GM19025 (cell line): ENCODE results near the gene LRRC42.

ENCODE experiments used
- ATAC-seq: cut with Tn5 transposase; IDR thresholded peaks from one replicate; pipeline ENCODE4 v1.9.1; 2021; ENCODE audit warnings: mild to moderate bottlenecking, low read depth, moderate library complexity; ENCODE audit not compliant: unreplicated experiment

The LRRC42 gene

DNA sequence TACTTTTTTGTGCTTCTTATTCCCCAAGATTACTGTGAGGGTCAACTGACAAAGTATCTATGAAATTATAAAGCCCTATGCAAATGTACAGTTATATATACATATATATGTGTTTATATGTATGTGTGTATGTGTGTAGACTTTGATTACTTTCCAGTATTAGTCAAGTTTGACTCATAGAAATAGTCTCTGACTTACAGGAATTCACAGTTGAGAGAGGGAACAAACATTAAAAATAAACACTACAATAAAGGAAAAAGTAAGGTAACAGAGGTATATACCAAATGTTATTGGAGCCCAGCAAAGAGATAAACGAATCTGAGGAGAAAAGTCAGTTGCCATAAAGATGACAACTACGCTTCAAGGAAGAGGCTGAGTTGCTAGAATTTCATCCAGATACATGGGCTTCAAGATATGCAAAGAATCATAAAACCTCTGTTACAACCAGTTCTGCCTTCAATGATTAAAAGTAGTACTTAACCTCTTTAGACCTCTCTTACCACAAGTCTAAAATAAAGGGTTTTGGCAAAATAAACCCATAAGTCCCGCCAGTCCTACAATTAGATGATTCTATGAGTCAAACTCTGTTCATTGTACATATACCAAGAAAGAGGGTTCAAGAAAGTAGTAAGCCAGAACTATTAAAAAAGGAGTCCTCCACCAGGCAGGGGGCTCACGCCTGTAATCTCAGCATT, 7.9 kb upstream of the LRRC42 start:
- ATAC-seq, result no peak

- ATAC-seq, result no peak
These were observed 3.8 kb upstream of the LRRC42 start for GRCh38 chr1:53942127-53942957.

- no peak for ATAC-seq
These were observed 3.1 kb upstream of the LRRC42 start for GRCh38 chr1:53943090-53943489.

DNA sequence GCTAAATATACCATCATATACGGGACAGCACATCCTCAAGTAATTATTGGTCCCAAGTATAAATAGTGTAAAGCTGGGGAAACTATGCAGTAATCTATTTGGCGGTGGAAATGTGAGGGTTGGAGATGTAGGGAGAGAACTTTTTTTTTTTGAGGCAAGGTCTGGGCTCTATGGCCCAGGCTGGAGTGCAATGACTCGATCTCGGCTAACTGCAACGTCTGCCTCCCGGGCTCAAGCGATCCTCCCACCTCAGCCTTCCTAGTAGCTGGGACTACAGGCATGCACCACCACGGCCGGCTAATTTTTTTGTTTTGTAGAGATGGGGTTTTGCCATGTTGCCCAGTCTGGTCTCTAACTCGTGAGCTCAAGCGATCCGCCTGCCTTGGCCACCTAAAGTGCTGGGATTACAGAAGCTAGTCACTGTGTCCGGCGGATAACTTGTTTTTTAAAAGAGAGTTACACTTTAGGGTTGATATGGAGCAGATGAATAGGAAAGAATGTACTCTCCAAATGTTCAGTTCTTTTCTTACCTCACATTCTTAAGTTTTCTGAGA, 2.6 kb upstream of the LRRC42 start:
- ATAC-seq, result no peak

- no peak for ATAC-seq
These were observed 1.5 kb upstream of the LRRC42 start for GRCh38 chr1:53944469-53945182.

DNA sequence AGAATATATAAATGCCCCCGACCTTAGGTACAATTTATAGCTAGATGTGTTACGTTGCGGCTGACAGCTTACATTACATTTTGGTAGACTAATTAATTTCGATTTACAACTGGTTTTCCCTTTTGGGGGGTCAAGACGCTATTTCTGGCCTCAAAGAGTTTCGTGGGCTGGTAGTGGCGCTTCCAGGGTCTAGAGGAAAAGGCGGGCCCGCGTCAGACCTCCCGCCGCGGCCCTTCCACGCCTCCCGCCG, 1.0 kb upstream of the LRRC42 start:
- no peak for ATAC-seq

DNA sequence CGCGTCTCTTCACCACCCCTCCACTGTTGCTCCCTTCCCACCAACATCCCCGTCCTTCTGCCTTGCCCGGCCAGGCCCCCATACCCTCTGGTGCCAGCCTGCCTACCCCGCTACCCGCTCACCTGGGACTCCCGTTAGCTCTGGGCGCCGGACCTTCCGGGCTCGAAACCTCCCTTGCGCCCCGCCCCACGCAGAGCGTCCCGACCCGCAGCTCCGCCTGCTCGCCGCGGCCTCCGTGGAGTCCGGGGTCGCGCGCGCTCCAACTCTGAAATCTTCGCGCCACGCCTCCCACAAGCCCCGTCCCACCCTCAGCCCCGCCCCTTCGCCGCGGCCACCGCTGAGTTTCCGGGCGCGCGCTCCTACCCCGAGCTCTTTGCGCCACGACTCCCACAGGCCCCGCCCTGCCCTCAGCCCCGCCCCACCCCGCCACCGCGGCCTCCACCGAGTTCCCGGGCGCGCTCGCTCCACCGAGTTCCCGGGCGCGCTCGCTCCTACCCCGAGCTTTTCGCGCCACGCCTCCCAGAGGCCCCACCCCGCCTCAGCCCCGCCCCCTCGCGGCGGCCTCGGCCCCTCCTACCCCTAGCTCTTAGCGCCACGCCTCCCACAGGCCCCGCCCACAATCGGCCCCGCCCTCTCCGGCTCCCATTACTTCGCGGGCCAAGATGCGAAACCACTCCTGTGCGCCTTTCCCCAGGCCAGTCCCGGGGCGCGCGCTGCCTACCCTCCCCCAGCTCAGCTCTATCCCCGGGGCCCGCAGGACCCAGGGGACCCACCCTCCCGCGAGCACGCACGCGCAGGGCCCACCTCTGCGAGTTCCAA, 508 bp upstream of the LRRC42 start, which contains the start of gene IFT25:
Gene IFT25 (minus strand): TSS at position 267 of the 819 bp plus-strand sequence. CDS start 5,617 bp downstream, outside the sequence.
- ATAC-seq, result peak; percentile 59

- no peak for ATAC-seq
These were observed 1.2 kb downstream of the LRRC42 start for GRCh38 chr1:53947172-53947907.

GRCh38 chr1:53948291-53948690, 2.1 kb downstream of the LRRC42 start:
- no peak for ATAC-seq

DNA sequence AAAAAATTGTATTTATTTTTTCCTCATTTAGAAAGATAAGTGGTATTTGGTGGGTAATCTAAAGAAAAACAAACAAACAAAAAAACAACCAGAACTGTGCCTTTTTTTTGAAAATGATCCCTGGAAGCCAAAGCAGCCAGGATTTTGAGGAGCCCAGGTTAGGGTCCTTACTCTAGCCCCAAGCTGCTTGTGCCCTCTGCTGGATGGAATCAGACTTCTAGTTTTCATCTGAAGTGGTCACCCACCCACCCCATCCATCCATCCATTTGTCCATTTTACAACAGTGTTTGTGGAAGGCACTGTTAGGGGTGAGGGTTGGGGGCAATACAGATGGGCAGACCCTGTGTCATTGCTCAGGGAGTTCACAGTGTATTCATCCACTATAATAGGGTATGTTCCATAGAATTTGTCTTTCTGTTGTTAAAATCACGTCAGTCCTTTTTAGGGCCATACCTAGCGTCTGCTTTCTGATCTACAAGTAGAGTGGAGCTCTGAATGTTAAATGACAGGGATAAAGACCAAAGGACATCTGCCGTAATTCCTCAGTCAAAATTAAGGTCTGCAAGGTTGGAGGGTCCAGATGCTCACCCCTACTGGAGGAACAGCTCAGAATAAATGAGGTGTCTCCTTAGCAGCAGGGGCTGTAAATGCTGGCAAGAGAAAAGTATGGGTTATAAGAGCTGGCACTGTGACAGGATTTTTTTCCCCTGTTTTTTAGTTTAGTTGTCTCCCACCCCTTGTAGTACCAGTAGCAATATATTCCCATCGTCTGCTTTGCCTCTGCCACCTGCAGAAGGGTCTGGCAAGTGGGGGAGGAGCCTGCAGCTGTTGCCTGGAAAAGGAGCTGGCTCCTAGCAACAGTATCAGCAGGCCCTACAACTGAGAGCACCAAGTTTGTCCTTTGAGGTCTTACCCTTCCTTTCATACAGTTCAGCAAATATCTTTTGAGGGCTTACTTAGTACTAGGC, 3.2 kb downstream of the LRRC42 start:
- no peak for ATAC-seq

- no peak for ATAC-seq
These were observed 5.5 kb downstream of the LRRC42 start for GRCh38 chr1:53951697-53952096.

GRCh38 chr1:53954128-53954527, 8.0 kb downstream of the LRRC42 start:
- ATAC-seq, result no peak

- ATAC-seq, result no peak
These were observed 10.4 kb downstream of the LRRC42 start for GRCh38 chr1:53956308-53957168.

GRCh38 chr1:53957194-53957818, 11.2 kb downstream of the LRRC42 start:
- no peak for ATAC-seq

- ATAC-seq, result no peak
These were observed 13.6 kb downstream of the LRRC42 start for GRCh38 chr1:53959664-53960250.

GRCh38 chr1:53962395-53962794, 16.2 kb downstream of the LRRC42 start:
- no peak for ATAC-seq

- no peak for ATAC-seq
These were observed 17.3 kb downstream of the LRRC42 start for GRCh38 chr1:53963460-53963859.
